ENCODE results near the gene PDGFB.
"Not testable (repeated sequence)": the region's sequence is repeated elsewhere in the genome, so short reads cannot be mapped to it uniquely, and the experiment has no call there.

PDGFB gene

DNA sequence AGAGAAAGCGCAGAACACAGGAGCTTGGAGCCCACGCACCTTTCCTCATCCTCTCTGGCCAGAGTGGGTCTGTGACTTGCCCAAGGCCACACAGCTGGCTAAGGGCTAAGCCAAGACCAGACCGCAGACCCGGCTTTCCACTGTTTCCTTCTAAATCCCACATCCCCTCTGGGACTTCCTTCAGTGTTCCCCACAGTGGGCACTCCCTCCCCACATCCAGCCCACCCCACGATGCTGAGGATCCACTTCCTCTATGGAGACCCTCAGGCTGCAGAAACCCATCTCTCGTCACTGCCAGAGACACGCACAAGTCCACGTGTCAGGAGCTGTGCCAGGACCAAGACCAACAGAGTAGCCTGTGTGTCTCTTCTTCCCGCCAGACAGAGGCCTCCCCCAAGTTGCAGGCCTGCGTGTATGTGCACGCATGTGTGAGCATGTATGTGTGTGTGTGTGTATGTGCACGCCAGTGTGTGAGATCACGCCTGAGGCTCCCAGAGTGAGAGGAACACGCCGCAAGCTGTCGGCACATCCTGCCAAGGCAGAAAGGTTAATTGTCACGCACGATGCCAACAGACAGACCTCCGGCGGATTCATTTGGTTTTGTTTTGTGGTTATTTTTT lies 21.6 kb downstream of the PDGFB start:
- DNase-seq: no peak

DNA sequence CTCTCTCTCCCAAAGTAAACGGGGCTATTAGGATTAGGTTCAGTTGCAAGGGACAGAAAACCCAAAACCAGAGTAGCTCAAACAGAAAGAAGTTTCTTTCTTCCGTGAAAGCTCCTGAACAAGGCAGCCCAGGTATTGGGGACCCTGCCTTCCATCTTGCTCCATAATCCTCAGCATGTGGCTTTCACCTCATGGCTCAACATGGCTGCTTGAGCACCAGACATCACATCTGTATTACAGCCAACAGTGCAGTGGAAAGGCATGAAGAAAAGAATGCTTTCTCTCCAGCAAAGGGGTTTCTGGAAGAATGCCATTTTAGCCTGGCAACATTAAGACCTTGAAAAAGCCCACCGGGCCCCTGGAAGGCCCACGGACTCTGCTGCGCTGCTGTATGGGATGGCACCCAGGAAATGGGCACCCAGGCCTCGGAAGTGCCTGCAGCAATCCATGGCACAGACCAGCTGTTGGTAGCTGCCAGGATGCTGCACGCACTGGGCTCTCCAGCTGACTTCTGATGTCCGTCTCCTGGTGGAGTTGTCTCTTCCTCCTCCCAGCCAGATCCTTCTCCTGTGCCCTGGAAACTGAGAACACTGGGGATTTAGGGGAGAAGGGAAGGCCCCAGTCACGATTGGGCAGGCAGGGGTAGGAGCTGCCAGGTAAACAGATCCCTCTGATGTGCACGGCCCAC lies 22.6 kb downstream of the PDGFB start:
- DNase-seq: no peak

DNA sequence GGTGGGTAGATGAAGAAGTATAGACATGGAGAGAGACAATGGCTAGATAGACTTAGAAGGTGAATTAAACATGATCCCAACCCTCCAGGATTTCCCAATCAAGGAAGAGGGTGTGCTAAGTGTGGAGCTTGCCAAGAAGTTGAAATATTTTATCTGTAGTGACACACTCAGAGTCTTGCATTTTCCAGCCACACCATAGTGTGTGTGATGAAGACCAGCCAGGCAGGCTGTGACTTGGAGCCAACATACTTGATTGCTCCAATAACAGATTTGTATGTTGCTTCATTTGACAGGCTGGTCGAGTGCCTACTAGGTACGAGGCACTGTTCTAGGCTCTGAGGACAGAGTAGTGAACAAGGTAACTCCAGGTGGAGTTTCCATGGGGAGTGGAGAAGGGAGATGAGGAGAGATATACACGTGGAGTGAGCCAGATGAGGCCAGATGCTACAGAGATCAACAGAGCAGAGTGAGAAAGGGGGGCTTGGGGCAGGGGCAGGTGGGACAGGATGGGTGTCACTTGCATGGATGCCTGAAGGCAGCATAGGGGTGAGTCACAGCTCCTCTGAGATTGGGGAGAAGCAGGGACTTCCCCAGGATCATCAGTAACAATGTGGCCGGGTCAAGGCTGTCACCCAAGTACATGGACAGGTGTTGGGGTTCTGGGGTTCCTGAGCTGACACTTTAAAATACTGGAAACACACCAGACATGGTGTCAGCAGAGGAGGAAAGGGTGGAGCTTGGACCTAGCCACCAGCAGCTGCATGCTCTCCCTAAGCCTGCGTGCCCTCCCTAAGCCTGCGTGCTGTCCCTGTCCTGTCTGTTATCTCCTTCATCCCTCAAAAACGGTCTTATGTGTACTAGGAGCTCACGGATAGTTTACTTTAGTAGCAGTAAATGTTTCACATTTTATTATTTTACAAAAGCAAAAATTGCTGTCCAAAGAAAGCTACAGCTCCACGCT lies 23.6 kb downstream of the PDGFB start:
- DNase-seq: no peak

DNA sequence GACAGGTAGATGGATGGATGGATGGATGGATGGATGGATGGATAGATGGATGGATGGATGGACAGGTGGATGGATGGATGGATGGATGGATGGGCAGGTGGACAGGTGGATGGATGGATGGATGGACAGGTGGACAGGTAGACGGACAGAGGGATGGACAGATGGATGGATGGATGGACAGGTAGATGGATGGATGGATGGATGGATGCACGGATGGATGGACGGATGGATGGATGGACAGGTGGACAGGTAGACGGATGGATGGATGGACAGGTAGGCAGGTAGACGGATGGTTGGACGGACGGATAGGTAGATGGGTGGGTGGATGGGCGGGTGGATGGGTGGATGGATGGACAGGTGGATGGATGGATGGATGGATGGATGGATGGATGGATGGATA lies 24.3 kb downstream of the PDGFB start:
- no peak for DNase-seq

DNA sequence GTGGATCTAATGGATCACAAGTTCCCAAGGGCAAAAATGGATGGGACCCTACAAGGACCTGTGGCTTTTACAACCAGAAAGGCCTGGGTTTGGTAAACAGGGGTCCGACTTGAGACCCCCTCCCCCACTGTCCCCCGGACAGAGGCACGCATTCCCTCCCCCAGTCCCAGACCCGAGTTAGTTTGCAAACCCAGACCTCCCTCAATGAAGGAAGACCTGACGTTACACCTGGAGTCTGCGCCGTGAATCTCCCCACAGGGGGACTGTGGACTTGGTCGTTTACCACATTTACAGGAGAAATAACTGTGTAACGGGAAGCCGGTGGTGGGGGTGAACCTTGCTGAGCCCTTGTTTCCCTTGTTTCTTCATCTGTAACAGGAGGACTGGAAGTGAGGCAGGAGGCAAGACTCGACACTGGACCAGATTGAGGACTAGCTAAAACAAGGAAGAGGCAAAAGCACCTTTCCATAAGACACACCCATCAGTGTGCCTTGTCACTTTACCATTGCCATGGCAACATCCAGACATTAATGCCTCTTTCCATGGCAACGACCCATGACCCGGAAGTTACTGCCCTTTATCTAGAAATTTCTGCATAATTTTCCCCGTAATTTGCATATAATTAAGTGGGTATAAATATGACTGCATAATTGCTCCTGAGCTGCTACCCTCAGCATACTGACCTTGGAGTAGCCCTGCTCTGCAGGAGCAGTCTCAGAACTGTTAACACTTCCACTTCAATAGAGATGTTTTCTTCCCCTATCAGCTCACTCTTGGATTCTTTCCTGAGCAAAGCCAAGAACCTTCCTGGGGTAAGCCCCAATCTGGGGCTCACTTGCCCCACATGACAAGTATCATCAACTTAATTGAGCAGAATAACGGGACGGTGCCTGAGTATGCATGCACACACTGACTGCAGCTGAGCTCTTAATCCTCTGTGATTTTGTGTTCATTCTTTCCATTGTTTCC lies 25.4 kb downstream of the PDGFB start:
- no peak for DNase-seq

DNA sequence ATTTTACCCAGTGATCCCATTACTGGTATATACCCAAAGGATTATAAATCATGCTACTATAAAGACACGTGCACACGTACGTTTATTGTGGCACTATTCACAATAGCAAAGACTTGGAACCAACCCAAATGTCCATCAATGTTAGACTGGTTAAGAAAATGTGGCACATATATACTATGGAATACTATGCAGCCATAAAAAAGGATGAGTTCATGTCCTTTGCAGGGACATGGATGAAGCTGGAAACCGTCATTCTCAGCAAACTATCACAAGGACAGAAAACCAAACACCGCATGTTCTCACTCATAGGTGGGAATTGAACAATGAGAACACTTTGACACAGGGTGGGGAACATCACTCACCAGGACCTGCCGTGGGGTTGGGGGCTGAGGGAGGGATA lies 26.4 kb downstream of the PDGFB start:
- DNase-seq: not testable (repeated sequence)

DNA sequence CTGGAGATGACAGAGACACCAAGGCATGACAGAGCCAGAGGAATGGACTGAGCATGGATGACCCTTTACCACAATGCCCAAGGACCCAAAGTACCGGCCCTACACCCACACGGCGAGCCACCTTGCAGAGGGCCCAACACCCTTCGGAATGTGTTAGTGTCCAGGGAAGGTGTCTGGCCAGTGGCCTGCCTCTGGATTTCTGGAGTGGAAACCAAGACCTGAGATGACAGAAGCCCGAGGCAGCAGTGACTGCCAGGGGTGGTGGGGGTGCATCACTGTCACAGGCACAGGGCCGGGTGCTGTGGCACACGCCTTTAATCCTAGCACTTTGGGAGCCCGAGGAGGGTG lies 28.7 kb downstream of the PDGFB start:
- DNase-seq: no peak

DNA sequence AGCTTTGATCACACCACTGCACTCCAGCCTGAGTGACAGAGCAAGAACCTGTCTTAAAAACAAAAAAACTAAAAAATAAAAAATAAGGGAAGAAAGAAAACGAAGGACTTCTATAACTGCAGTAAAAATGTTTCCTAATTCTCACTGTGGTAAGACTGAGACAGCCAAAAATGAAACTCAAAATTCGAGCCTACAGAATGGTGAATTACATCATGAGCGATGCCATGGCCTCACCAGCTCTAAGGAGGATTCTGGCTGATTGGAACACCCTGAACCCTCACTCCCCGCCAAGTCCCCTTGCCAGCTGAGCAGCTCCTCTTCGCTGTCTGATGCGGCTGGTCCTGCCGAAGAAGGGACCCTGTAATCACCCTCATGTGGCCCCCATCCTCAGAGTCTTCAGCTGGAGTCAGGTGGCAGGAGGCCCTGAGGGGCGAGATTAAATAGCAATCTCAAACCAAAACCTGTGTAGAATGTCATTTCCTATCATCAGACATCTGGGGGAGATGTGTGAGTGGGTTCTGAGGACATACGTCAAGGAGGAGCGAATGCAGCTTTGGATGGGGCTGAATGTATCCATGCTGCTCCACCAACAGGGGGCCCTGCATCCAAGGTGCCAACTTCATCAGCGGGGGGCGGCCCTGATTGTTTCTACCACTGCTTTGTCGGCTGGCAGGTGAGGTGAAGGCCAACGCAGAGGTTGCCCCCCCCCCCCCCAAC lies 29.2 kb downstream of the PDGFB start:
- DNase-seq: no peak

DNA sequence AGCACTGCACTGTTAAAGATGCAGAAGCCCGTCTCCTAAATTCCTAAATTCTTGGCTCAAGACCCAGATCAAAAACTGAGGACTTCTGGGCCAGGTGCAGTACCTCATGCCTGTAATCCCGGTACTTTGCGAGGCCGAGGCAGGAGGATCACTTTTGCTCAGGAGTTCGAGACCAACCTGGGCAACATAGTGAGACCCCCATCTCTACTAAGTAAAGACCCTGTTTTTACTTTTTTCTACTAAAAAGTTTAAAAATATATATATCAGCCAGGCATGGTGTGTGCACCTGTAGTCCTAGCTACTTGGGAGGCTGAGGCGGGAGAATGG lies 29.7 kb downstream of the PDGFB start:
- no peak for DNase-seq

DNA sequence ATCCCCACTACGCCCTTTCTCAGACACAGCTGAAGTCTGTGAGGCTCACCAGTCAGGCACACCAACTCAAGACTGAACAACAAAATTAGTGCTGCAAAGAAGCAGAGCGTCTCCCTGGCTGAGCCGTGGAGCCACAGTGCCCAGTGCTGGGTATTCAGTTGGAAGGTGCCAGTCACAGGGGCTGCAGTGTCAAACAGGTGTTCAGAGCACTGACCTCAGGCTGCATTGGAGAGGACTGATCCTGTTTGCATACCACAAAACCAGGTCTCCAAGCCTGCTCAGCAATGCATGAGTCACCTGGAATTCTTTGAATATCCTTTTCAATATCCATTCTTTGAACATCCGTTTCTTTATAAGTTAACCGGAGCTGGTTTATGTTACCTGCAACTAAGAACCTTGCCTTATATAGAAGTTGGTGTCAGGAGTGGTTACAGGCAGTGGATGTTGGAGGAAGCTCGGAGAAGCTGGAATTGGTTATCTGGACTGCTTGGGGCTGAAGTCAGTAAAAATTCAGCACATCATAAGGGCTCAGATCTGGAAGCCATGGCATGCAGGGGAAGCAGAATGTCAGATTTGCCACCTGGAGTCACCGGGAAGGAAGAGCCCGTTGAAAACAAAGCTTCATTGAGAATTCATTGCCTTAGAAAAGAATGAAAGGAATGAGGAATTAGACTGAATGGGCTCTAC lies 30.3 kb downstream of the PDGFB start:
- no peak for DNase-seq

DNA sequence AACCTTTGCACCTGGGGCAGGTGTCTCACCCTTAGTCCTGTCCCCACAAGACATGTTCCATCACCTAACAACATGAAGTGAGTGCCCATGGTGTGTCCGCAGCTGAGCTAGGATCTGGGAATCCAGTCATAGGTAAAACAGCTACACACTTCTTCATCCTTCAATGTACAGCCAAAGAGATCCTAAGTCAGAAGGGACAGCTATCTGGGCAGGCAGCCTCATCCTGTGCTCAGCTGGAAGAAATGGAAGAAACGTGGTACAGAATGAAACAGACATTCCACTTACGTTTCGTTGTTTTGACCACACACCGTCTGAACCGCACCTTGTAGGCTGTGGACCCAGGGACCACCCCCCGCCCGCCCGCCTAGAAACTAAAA lies 30.8 kb downstream of the PDGFB start:
- no peak for DNase-seq

DNA sequence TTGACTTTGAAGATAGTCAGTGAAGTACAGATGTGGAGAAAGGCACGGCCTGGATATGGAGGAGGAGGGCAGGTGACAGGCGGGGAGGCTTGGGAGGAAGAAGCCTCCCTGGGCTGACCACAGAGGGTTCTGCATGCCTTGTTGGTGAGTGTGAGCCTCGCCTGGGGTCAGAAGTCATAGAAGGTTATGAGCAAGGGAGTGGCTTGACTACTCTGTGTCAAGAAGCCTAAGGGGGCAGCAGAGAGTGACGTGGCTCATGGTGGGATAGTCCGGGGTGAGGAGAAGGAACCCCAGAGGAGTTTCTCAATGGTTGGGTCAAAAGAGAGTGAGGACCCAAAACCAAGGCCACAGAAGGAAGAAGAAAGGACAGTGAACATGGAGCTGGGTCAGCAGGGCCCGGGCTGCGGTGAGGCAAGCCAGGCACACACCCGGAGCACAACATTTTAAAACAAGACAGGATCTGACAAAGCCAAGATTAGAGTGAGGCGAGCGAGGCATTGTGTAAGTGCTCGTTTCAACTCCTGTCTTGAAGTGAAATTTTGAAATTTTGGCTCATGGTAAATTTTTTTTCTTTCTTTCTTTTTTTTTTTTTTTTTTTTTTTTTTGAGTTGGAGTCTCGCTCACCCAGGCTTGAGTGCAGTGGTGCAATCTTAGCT lies 31.9 kb downstream of the PDGFB start:
- no peak for DNase-seq

DNA sequence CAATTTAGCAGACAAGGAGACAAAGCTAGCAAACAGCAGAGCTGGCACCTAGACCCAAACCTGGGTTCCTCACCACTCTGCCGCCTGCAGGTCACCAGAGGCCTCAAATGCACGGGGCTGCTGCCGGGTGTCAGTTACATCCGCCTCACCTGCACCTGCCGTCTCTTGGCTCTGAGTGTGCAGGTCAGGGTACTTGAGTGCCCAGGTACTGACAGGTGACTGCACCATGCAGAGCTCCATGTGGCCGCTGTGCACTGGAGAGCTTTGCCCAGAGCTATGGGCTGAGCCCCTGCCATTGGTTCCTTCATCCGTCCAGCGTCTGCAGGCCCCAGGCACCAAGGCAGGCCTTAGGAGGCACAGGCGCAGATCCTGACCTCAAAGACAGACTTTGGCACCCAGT lies 35.0 kb downstream of the PDGFB start:
- DNase-seq: peak; percentile 59

DNA sequence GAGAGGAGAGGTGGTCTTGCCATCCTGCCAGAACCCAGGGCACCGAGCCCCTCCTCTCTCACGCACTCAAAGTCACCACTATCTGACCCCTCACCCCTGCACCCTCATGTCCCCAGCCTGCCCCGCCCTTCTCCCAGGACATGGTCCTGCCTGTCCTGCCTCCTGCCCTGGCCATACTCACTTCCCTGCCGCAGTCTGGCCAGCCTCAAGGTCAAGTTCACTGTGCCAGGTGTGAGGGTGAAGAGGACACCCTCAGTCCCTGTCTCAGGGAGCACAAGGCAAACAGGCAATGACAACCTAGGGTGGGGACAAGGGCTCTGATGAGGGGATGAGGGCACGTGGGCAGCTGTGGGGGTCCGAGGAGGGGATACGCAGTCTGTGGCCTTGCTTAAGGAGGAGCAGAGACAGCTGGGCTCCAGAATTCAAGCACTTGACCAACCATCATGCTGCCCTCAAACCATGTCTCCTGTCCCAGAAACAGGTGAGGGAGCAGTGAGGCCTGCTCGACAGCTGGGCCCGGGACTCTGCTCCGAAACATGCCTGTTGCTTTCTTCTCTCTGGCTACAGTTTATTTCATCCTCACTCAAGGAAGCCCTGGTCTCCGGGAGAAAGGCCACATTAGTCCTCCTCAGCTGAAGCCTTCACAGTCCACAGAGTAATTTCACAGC lies 36.6 kb downstream of the PDGFB start:
- no peak for DNase-seq

DNA sequence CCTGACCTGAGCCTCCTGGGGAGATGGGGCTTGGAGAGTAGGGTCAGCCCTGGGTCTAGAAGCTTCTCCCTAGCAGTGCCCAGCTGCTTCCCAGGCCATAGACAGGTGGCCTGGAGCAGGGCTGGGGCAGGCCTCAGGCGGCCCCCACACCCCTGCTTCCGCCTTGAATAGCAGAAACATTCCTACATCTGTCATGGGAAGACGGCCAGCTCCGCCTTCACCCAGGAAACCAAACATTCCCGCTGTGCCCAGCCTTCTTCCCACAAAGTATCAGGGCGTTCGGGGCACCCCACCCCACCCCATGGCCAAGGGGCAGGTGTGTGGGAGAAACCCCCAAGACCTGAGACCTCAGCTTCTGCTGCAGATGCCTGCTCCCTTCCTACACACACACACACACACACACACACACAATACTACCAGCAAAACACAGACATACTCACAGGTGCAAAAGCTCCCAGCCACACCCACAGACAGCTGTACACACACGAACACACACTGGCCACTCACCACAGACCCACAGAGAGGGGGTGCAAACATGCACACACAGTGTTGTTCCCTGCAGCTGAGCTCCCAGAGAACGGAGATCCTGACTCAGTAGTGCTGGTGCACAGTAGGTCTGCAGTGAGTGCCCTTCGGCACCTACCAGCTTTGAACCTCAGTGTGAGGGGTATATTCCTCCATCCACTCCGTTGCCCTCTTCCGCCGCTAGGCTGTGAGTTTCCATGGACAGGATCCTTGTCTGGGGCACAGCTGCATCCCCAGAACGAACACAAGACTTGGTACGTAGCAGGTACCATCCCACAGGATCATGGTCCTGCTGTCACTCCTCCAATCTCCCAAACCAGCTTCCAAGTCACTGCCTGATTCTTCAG lies 37.4 kb downstream of the PDGFB start:
- no peak for DNase-seq

DNA sequence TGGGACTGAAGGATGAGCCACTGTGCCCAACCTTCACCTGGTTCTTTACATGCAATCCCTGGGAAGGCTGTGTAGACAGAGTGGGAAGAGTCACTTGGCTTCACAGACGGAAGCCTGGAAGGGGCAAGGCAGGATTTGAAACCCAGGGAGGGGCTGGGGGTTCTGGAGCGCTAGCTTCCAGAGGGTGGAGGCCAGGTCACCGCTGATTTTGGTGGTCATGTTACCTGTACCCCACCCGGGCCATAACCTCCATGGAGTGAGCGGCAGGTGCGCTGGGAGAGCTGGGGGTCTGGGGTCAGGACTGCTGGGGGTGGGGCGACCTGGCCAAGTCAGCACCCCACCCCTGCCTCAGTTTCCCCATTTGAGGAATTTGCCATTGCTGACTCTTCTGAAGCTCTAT lies 38.3 kb downstream of the PDGFB start:
- no peak for DNase-seq

DNA sequence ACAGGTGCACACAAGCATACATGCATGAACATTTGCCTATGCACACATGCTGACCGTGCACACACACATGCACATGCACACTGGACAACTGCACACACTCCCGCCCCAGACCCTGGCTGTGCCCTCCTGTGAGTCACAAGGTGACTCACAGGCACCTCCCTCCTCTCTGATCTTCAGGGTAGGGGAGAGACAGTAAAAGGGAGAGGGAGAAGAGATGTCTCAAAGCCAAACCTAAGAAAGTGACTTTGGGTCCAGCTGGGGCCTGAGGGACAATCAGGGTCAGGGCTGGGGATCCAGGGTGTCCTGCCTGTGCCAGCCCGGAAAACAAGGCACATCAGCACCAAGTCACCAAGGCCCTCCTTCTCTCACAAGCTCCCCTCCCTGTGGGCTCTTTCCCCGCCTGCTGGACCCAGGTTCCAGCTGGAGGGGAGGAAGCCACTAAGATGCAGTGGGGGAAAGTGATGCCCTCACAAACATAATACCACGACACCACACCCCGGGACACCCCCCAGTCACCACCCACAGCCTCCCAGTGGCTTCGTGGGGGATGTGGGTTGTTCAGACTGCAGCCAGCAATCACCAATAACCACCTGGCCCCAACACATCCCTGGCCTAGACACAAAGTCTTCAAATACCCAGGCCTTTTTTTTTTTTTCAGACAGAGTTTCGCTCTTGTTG lies 39.3 kb downstream of the PDGFB start:
- DNase-seq: no peak

DNA sequence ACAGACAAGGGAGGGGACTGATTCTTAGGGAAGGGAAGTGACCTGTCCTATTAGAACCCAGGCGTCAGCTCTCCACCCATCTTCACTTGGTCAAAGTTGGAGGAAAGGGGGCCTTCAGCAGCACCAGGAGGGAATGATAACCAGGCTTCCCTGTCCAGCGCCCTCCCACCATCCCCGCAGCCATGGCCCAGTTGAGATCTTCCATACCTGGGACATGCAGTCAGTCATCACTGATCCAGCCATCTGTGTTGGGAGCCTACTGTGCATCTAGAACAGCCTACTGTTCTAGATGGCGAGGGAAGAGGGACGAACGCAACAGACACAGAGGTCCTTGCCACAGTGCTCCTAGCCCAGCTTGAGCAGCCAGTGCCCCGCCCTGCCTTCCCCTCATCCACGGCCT lies 40.6 kb downstream of the PDGFB start:
- no peak for DNase-seq

DNA sequence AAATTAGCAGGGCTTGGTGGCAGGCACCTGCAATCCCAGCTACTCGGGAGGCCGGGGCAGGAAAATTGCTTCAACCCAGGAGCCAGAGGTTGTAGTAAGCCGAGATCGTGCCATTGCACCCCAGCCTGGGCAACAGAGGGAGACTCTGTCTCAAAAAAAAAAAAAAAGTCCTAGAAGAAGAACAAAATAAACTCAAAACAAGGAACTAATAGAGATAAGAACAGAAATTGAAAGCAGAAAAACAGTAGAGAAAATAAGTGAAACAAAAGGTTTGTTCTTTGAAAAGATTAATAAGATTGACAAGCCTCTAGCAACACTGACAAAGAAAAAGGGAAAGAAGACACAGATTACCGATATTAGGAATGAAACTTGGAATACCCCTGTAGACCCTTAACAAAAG lies 47.2 kb downstream of the PDGFB start:
- DNase-seq: no peak

Data from DMS79 treated with DMSO at 0.1 percent for 48 hours (cell line).